ENCODE results near the gene ADGRB2.

The ADGRB2 gene

GRCh38 chr1:31782421-31783410, 18.6 kb upstream of the ADGRB2 start:
- no peak for DNase-seq (ENCODE audit: low read depth in 2 of 2)

GRCh38 chr1:31781756-31782371, 17.7 kb upstream of the ADGRB2 start:
- DNase-seq (ENCODE audit: low read depth in 2 of 2): no peak

- no peak for DNase-seq (ENCODE audit: low read depth in 2 of 2)
Measured at GRCh38 chr1:31781138-31781755, 17.1 kb upstream of the ADGRB2 start.

- no peak for DNase-seq (ENCODE audit: low read depth in 2 of 2)
Measured at GRCh38 chr1:31780632-31781031, 16.5 kb upstream of the ADGRB2 start.

GRCh38 chr1:31779687-31780086, 15.5 kb upstream of the ADGRB2 start:
- no peak for DNase-seq (ENCODE audit: low read depth in 2 of 2)

GRCh38 chr1:31778763-31779488, 14.8 kb upstream of the ADGRB2 start:
- DNase-seq (ENCODE audit: low read depth in 2 of 2): no peak

- no peak for DNase-seq (ENCODE audit: low read depth in 2 of 2)
Measured at GRCh38 chr1:31776516-31776915, 12.4 kb upstream of the ADGRB2 start.

- DNase-seq (ENCODE audit: low read depth in 2 of 2): no peak
Measured at GRCh38 chr1:31776032-31776431, 11.9 kb upstream of the ADGRB2 start.

GRCh38 chr1:31775210-31775999, 11.3 kb upstream of the ADGRB2 start:
- no peak for DNase-seq (ENCODE audit: low read depth in 2 of 2)

GRCh38 chr1:31774495-31774894, 10.4 kb upstream of the ADGRB2 start:
- no peak for DNase-seq (ENCODE audit: low read depth in 2 of 2)

GRCh38 chr1:31773861-31774260, 9.7 kb upstream of the ADGRB2 start:
- no peak for DNase-seq (ENCODE audit: low read depth in 2 of 2)

- DNase-seq (ENCODE audit: low read depth in 2 of 2): no peak
Measured at GRCh38 chr1:31772669-31773248, 8.6 kb upstream of the ADGRB2 start.

- DNase-seq (ENCODE audit: low read depth in 2 of 2): no peak
Measured at GRCh38 chr1:31771891-31772668, 7.9 kb upstream of the ADGRB2 start.

GRCh38 chr1:31769720-31770390, 5.7 kb upstream of the ADGRB2 start:
- no peak for DNase-seq (ENCODE audit: low read depth in 2 of 2)

GRCh38 chr1:31768939-31769704, 5.0 kb upstream of the ADGRB2 start:
- DNase-seq (ENCODE audit: low read depth in 2 of 2): no peak

GRCh38 chr1:31768407-31768907, 4.3 kb upstream of the ADGRB2 start:
- DNase-seq (ENCODE audit: low read depth in 2 of 2): no peak

- no peak for DNase-seq (ENCODE audit: low read depth in 2 of 2)
Measured at GRCh38 chr1:31767225-31767624, 3.1 kb upstream of the ADGRB2 start.

GRCh38 chr1:31765516-31765915, 1.4 kb upstream of the ADGRB2 start:
- no peak for DNase-seq (ENCODE audit: low read depth in 2 of 2)
